Heart right ventricle (tissue), 16 donors: ENCODE measurements around the gene TBL1XR1. TPM values are rescaled to one million over a fixed set of nuclear protein-coding genes. Genes with fewer than 3 reads are reported as not detected.

ENCODE experiments used
- ATAC-seq, 8 donors: fragments of 200-7000 bp; cut with Tn5 transposase; one replicate each; pipeline ENCODE4 v1.9.1; 2020; ENCODE audit warnings: mild to moderate bottlenecking in 8 of 8, moderate library complexity in 8 of 8, moderate number of reproducible peaks in 1 of 8
- DNase-seq, 2 donors: peaks; one replicate each; pipeline ENCODE4 v3.0.0-alpha.2; 2020
- H3K27ac ChIP-seq, 10 donors: fragments of 200-600 bp; sonication (generic) in 2 of 10; one replicate each; pipeline versions ENCODE4 v1.5.0 to v1.8.0; 2020 to 2022; ENCODE audit warnings: mild to moderate bottlenecking in 3 of 10
- H3K27me3 ChIP-seq, 7 donors: fragments of 200-600 bp; one replicate each; pipeline ENCODE4 v1.8.0; 2021 to 2022; ENCODE audit warnings: mild to moderate bottlenecking in 2 of 7
- H3K36me3 ChIP-seq, 9 donors: fragments of 200-600 bp; sonication (generic) in 1 of 9; one replicate each; pipeline versions ENCODE4 v1.5.0 to v1.8.0; 2020 to 2022; ENCODE audit warnings: mild to moderate bottlenecking in 2 of 9
- H3K4me1 ChIP-seq, 9 donors: fragments of 200-600 bp; sonication (generic) in 1 of 9; one replicate each; pipeline versions ENCODE4 v1.5.0 to v1.8.0; 2020 to 2022; ENCODE audit warnings: mild to moderate bottlenecking in 4 of 9
- H3K4me3 ChIP-seq, 10 donors: fragments of 200-600 bp; sonication (generic) in 2 of 10; one replicate each; pipeline versions ENCODE4 v1.5.0 to v1.8.0; 2020 to 2022; ENCODE audit warnings: mild to moderate bottlenecking in 7 of 10, moderate library complexity in 2 of 10
- H3K9me3 ChIP-seq, 11 donors: fragments of 200-600 bp in 10 of 11; sonication (generic) in 2 of 11; one replicate each; pipeline versions ENCODE4 v1.5.0 to v1.8.0; 2013 to 2022; ENCODE audit warnings: mild to moderate bottlenecking in 2 of 11, control low read depth in 1 of 11, moderate library complexity in 1 of 11
- WGBS, 2 donors: extraction: QIAGEN DNeasy Blood & Tissue Kit; methylation state at CpG; one replicate each; pipeline ENCODE4 v1.1.7; 2013; ENCODE audit warnings: inconsistent platforms in 1 of 2; 5-methylcytosine and 5-hydroxymethylcytosine counted together
- intact Hi-C, 10 donors: fragments of 100-400 bp; cut with DNase I; formaldehyde crosslinking; loops; one replicate each; pipeline versions ENCODE4 v1.11.1 to v1.14.2; 2022
- polyA plus RNA-seq, 2 donors: library from polyadenylated mRNA; stranded (reverse); fragments of 200-250 nt; gene quantifications; one replicate each; pipeline ENCODE4 v1.2.3, GENCODE V29; 2013
- total RNA-seq, 10 donors: library from RNA; stranded (reverse); fragmentation: NEBNext Ultra II Directional in 3 of 10; extraction: Animal tissue kit (Norgen Biotek cat#: 25700) in 3 of 10; gene quantifications; one replicate each; pipeline versions ENCODE4 v1.2.1 to v1.2.4, GENCODE V29; 2021 to 2023
- TF ChIP-seq, protein P1 (sequence below), 9 donors: fragments of 200-600 bp; sonication (generic) in 2 of 9; IDR thresholded peaks; one replicate each; pipeline versions ENCODE4 v1.5.0 to v1.8.0; 2021 to 2022; ENCODE audit warnings: antibody characterized with exemption in 9 of 9, mild to moderate bottlenecking in 5 of 9, moderate library complexity in 1 of 9
- donor health status: Arrhythmogenic right ventricular cardiomyopathy.
- donor health status: ischemic (EF 13 %, LVEDD 7.1; RV severe dilation, severe dysfunction).
- donor health status: healthy with polysubstance abuse.
- donor health status: DM: no; HTN: yes; CAD: no.
- donor health status: DM: no; HTN: no; CAD: no.
- donor health status: ischemic (EF 25% LVEDD 6.9; RV normal size, moderate dysfunction).
- donor health status: ischemic (EF 25% LVEDD 5.7; RV mildly dilated, moderate dysfunction).
- donor health status: healthy.
- donor health status: DM: yes; HTN: yes; CAD: no.
- donor health status: Ischemic cardiomyopathy.
- donor health status: ischemic (EF 35%, LVEDD 5.7; RV mildly dilated, moderate dysfunction).
- donor health status: nonischemic (EF 11% LVEDD 7.7; RV severe dilation, severe dysfunction).
- donor health status: DM: yes; HTN: yes; CAD: no.
- donor health status: PGD.
- donor health status: ischemic (EF 29% LVEDD 5.4; RV normal size, mild dysfunction).
- donor health status: nonischemic (EF 23%, LVEDD 6.1; RV moderate dilation, normal function).

TBL1XR1 gene
- total and polyA plus RNA-seq, 12 donors = 25.7 to 184 (median 121) TPM

DNA sequence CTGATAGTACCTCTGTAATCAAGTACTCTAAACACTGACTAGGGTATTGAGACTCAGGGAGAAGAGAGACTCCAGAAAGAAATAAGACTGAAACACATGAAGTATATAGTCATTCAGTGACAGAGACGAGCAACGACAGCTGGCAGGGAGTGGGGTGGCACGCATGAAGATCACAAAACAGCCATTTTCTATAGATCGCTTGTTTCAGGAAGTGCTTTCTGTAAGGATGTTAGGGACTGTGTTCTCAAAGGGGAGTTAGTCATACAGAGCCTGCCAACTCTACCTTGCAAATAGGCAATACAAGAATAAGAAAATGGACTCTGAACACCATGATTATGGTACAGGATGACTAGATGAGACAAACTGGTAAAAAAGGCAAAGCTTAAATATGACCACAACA, 139.5 kb downstream of the TBL1XR1 start:
- TF ChIP-seq, protein P1, sequence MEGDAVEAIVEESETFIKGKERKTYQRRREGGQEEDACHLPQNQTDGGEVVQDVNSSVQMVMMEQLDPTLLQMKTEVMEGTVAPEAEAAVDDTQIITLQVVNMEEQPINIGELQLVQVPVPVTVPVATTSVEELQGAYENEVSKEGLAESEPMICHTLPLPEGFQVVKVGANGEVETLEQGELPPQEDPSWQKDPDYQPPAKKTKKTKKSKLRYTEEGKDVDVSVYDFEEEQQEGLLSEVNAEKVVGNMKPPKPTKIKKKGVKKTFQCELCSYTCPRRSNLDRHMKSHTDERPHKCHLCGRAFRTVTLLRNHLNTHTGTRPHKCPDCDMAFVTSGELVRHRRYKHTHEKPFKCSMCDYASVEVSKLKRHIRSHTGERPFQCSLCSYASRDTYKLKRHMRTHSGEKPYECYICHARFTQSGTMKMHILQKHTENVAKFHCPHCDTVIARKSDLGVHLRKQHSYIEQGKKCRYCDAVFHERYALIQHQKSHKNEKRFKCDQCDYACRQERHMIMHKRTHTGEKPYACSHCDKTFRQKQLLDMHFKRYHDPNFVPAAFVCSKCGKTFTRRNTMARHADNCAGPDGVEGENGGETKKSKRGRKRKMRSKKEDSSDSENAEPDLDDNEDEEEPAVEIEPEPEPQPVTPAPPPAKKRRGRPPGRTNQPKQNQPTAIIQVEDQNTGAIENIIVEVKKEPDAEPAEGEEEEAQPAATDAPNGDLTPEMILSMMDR (IDR thresholded peaks at IDR 0.05) = no peak
- no peak for ATAC-seq
- no peak overlapping the region for H3K4me3 ChIP-seq
- peaks cover 0 to 9% (median 0%) of the 10 kb centered on the region in 9 donors for H3K36me3 ChIP-seq
- peaks cover 0 to 70% (median 43%) of the 10 kb centered on the region in 9 donors for H3K4me1 ChIP-seq
- no peak for DNase-seq
- 86 to 88% methylated on average over 4 of the region's 4 CpGs for WGBS, 2 donors
- H3K27ac ChIP-seq = no peak overlapping the region
- H3K27me3 ChIP-seq = no peaks in the 10 kb centered on the region
- intact Hi-C loops = loop anchor here in 9 of 10 donors (2.0 to 10.0 kb wide), 10 partner anchors 137 to 1327 kb away; partner anchors contain the start of gene TBL1XR1 (in 3 of the 9)
- H3K9me3 ChIP-seq = no peaks in the 10 kb centered on the region

DNA sequence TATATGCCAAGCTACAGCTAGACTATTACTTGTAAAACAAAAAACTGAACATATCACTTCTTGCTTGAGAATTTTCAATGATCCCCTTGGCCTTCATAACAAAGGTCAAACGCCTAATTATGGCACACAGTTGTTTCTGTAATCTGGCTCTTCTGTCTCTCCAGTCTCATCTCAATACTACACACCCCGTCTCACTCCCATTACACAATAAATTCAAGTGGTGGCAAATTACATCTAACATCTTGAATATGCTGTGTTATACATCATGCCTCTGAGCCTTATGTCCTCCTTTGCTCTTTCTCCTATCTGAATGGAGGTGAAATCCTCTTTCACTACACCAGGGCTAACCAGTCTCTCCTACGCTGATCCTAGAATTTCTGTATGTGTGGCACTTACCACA, 140.4 kb downstream of the TBL1XR1 start:
- intact Hi-C loops = loop anchor here in 9 of 10 donors (5.0 to 10.0 kb wide), 9 partner anchors 138 to 1328 kb away; partner anchors contain the start of gene TBL1XR1 (in 2 of the 9)
- H3K4me3 ChIP-seq = no peak overlapping the region
- H3K27me3 ChIP-seq = no peaks in the 10 kb centered on the region
- peaks cover 0 to 13% (median 0%) of the 10 kb centered on the region in 9 donors for H3K36me3 ChIP-seq
- WGBS, 2 donors = 84 to 85% methylated on average over 3 of the region's 3 CpGs
- TF ChIP-seq, protein P1 (IDR thresholded peaks at IDR 0.05) = no peak
- H3K4me1 ChIP-seq = peaks cover 0 to 66% (median 35%) of the 10 kb centered on the region in 9 donors
- H3K27ac ChIP-seq = no peak overlapping the region
- no peak for ATAC-seq
- no peak for DNase-seq
- H3K9me3 ChIP-seq = no peaks in the 10 kb centered on the region

DNA sequence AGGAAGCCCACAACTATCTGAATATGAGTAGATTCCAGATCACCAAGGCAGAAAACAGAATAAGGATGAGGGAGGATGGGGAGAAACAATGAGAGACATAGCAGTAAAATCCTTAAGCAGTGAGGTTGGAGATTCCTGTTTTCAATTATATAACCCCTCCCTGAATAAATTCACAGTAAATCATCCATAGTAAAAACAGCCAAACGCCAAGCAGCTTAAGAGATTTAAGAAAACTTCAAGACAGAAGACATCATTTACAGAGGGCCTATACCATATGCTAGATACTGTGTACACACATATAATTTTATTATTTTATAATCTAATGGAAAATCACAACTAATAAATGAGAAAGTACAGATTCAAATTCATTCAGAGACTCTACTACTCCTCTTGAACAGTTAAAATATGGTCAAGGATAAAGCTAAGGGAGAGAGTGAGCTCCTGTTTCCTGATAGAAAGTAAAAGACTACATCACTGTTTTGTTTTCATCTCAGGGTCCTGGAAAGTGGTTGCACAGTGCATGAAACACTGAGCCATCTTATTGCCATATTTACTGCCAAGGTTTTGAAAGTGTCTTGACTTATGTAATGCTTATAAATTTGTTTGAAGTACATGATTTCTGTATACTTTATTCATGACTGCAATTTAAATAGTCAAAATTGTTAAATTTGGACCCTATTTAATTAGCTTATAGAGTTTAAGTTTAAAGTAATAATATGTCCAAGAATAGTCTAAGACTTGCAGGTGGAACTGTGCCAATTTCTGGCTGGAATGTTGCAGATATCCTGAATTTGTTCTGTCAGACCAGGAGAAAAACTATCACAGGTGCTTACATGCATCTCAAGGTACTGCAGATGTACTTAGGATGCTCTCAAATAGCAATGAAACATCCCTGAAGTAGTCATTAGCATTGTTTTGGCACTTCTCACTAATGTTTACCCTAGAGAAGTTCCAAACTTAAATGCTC, 141.4 kb downstream of the TBL1XR1 start:
- H3K4me3 ChIP-seq = no peak overlapping the region
- no peaks in the 10 kb centered on the region for H3K9me3 ChIP-seq
- 88 to 90% methylated on average over 1 of the region's 1 CpG for WGBS, 2 donors
- intact Hi-C loops = loop anchor here in 9 of 10 donors (5.0 to 10.0 kb wide), 9 partner anchors 139 to 1329 kb away; partner anchors contain the start of gene TBL1XR1 (in 2 of the 9)
- no peak for DNase-seq
- H3K27me3 ChIP-seq = no peaks in the 10 kb centered on the region
- TF ChIP-seq, protein P1 (IDR thresholded peaks at IDR 0.05) = no peak
- no peak overlapping the region for H3K27ac ChIP-seq
- ATAC-seq = no peak
- H3K4me1 ChIP-seq = peaks cover 0 to 66% (median 33%) of the 10 kb centered on the region in 9 donors
- peaks cover 0 to 19% (median 0%) of the 10 kb centered on the region in 9 donors for H3K36me3 ChIP-seq

DNA sequence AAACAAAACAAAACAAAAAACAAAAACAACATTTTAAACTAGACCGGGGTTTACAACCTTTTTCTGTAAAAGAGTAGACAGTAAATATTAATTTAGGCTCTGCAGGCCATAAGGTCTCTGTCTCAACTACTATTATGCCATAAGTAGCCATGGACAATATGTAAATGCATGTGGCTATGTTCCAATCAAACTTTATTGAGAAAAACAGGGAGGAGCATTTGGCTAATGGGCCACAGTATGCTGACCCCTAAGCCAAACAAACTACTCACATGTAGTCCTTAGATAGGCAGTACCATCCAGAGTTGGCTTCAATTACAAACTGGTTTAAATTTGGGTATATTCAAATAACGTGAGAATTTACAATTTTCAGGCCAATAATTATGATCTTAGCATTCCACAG, 144.2 kb downstream of the TBL1XR1 start:
- TF ChIP-seq, protein P1 (IDR thresholded peaks at IDR 0.05) = no peak
- intact Hi-C loops = loop anchor here in 9 of 10 donors (5.0 to 10.0 kb wide), 13 partner anchors 139 to 1334 kb away; partner anchors contain the start of gene TBL1XR1 (in 6 of the 9)
- Histone ChIP-seq H3K36me3 (peaks cover 0 to 44% (median 5%) of the 10 kb centered on the region in 9 donors), H3K9me3 (no peaks in the 10 kb centered on the region), H3K27me3 (no peaks in the 10 kb centered on the region), H3K4me1 (peaks cover 0 to 46% (median 30%) of the 10 kb centered on the region in 9 donors), H3K27ac (no peak overlapping the region), H3K4me3 (no peak overlapping the region)
- DNase-seq (no peak), ATAC-seq (no peak)
- WGBS, 2 donors = 90 to 91% methylated on average over 2 of the region's 2 CpGs
